HL-60 (cell line): Measurements from ENCODE around the gene ADIG.
"Not testable (repeated sequence)": the region's sequence is repeated elsewhere in the genome, so short reads cannot be mapped to it uniquely, and the experiment has no call there.

Experiments used
- DNase-seq, 2 experiments: peaks; one replicate each; pipeline ENCODE4 v3.0.0-alpha.2; 2010 to 2020; ENCODE audit warnings: low read depth in 1 of 2, low spot score in 1 of 2
- H3K27ac ChIP-seq: fragments of 250-450 bp; sonication (Bioruptor Pico); replicated peaks from 2 replicates; pipeline ENCODE4 v1.5.1; 2020; ENCODE audit warnings: mild to moderate bottlenecking, moderate library complexity
- H3K27me3 ChIP-seq: fragments of 250-450 bp; sonication (Bioruptor Pico); 2 replicates; pipeline ENCODE4 v1.5.1; 2021; ENCODE audit warnings: mild to moderate bottlenecking, moderate library complexity; ENCODE audit not compliant: insufficient read depth, poor library complexity, severe bottlenecking
- H3K4me3 ChIP-seq: replicated peaks from 2 replicates; pipeline ENCODE4 v1.5.1; 2011; ENCODE audit warnings: mild to moderate bottlenecking, control low read depth, low read length; ENCODE audit not compliant: insufficient read depth
- CTCF ChIP-seq: IDR thresholded peaks from one replicate; pipeline ENCODE4 v1.5.1; 2011; ENCODE audit warnings: low read length, control low read depth, inconsistent platforms; ENCODE audit not compliant: insufficient read depth
- GABPA ChIP-seq: IDR thresholded peaks from 2 replicates; pipeline ENCODE4 v1.6.1; 2012; ENCODE audit warnings: low read depth
- POLR2AphosphoS5 ChIP-seq: IDR thresholded peaks from 2 replicates; pipeline ENCODE4 v1.6.1; 2012; ENCODE audit warnings: low read depth
- REST ChIP-seq: IDR thresholded peaks from 2 replicates; pipeline ENCODE4 v1.6.1; 2012; ENCODE audit warnings: low read depth; ENCODE audit not compliant: insufficient replicate concordance
- SPI1 ChIP-seq: IDR thresholded peaks from 2 replicates; pipeline ENCODE4 v1.6.1; 2012; ENCODE audit warnings: low read depth, mild to moderate bottlenecking, borderline replicate concordance

ADIG gene

GRCh38 chr20:38595886-38596285 lies 14.9 kb downstream of the ADIG start:
- not testable (repeated sequence) for H3K27ac ChIP-seq, DNase-seq, H3K27me3 ChIP-seq, H3K4me3 ChIP-seq

- TF ChIP-seq CTCF (no peak), GABPA (no peak), SPI1 (no peak)
- Histone ChIP-seq H3K4me3 (no peak overlapping the region), H3K27ac (no peak overlapping the region), H3K27me3 (peaks cover 30% of the 10 kb centered on the region)
- DNase-seq, result no peak
These were observed 18.4 kb downstream of the ADIG start for GRCh38 chr20:38599410-38599882.

GRCh38 chr20:38600057-38600456 lies 19.1 kb downstream of the ADIG start:
- no peak overlapping the region for H3K27ac ChIP-seq
- TF ChIP-seq POLR2AphosphoS5 (no peak), REST (no peak), CTCF (no peak), GABPA (no peak), SPI1 (no peak)
- no peak overlapping the region for H3K4me3 ChIP-seq
- DNase-seq, result no peak
- peaks cover 30% of the 10 kb centered on the region for H3K27me3 ChIP-seq

GRCh38 chr20:38601216-38602184 lies 20.5 kb downstream of the ADIG start, which contains the start of gene ARHGAP40:
Gene ARHGAP40, plus strand, starts transcription at chr20:38601809.
- Histone ChIP-seq H3K27ac (no peak within 1 kb of the TSS), H3K27me3 (peaks cover 30% of the 10 kb centered on the region), H3K4me3 (no peak within 1 kb of the TSS)
- TF ChIP-seq GABPA, result no peak
- TF ChIP-seq SPI1, result no peak
- no peak for TF ChIP-seq REST
- TF ChIP-seq POLR2AphosphoS5, result no peak
- TF ChIP-seq CTCF, result no peak
- DNase-seq, result no peak
